Sigmoid colon (tissue), 7 donors: ENCODE results near the gene PLEKHA6. TPM values are rescaled to one million over a fixed set of nuclear protein-coding genes. Genes with fewer than 3 reads are reported as not detected.

Experiments
- DNase-seq: peaks from one replicate; pipeline ENCODE4 v3.0.0-alpha.2; 2019
- H3K27ac ChIP-seq, 4 donors: fragments of 200-600 bp; sonication (generic); one replicate each; pipeline ENCODE4 v1.5.1; 2016 to 2019; ENCODE audit warnings: mild to moderate bottlenecking in 1 of 4
- H3K27me3 ChIP-seq, 3 donors: fragments of 200-600 bp; sonication (generic); one replicate each; pipeline ENCODE4 v1.5.1; 2019; ENCODE audit warnings: mild to moderate bottlenecking in 1 of 3
- H3K36me3 ChIP-seq, 4 donors: fragments of 200-600 bp; sonication (generic); one replicate each; pipeline ENCODE4 v1.5.1; 2016 to 2019
- H3K4me1 ChIP-seq, 4 donors: fragments of 200-600 bp; sonication (generic); one replicate each; pipeline ENCODE4 v1.5.1; 2017 to 2019
- H3K4me3 ChIP-seq, 4 donors: fragments of 200-600 bp; sonication (generic); one replicate each; pipeline ENCODE4 v1.5.1; 2017 to 2019; ENCODE audit warnings: mild to moderate bottlenecking in 2 of 4, moderate library complexity in 1 of 4
- H3K9me3 ChIP-seq, 4 donors: fragments of 200-600 bp in 3 of 4; sonication (generic) in 3 of 4; one replicate each; pipeline versions ENCODE4 v1.5.1 to v1.6.1; 2013 to 2019
- EP300 ChIP-seq, 4 donors: sonication (generic); formaldehyde crosslinking; IDR thresholded peaks; one replicate each; pipeline ENCODE4 v1.6.1; 2017; ENCODE audit warnings: antibody characterized with exemption in 4 of 4
- POLR2A ChIP-seq, 2 donors: fragments of 450-650 bp; IDR thresholded peaks; one replicate each; pipeline ENCODE4 v1.6.1; 2016; ENCODE audit warnings: antibody characterized with exemption in 2 of 2, mild to moderate bottlenecking in 2 of 2, moderate library complexity in 2 of 2
- POLR2AphosphoS5 ChIP-seq, 4 donors: sonication (generic); formaldehyde crosslinking; IDR thresholded peaks; one replicate each; pipeline ENCODE4 v1.6.1; 2017; ENCODE audit warnings: antibody characterized with exemption in 4 of 4
- WGBS, 2 donors: extraction: QIAGEN DNeasy Blood & Tissue Kit; methylation state at CpG; one replicate each; pipeline ENCODE4 v1.1.7; 2013; 5-methylcytosine and 5-hydroxymethylcytosine counted together
- intact Hi-C: fragments of 100-400 bp; cut with DNase I; formaldehyde crosslinking; loops from one replicate; pipeline ENCODE4 v1.15.1; 2023
- polyA plus RNA-seq, 3 donors: library from polyadenylated mRNA; stranded (reverse); fragments of 200-250 nt; gene quantifications; one replicate each; pipeline ENCODE4 v1.2.3, GENCODE V29; 2013
- total RNA-seq, 4 donors: library from RNA; depleted of rRNA; stranded (reverse); fragments of >200 nt; gene quantifications; one replicate each; pipeline ENCODE4 v1.1.0, GENCODE V29; 2016
- TF ChIP-seq, protein P1 (sequence below), 4 experiments: fragments of 450-650 bp in 3 of 4; fragments of 200-600 bp in 1 of 4; IDR thresholded peaks; one replicate each; pipeline ENCODE4 v1.5.1; 2016 to 2019; ENCODE audit warnings: antibody characterized with exemption in 4 of 4, mild to moderate bottlenecking in 3 of 4, moderate library complexity in 2 of 4
- donor health status: healthy with polysubstance abuse.
- donor health status: Bipolar disorder and iron deficiency.
- donor health status: healthy.

The PLEKHA6 gene
- total and polyA plus RNA-seq, 7 donors, result 5.6 to 58.7 (median 15.0) TPM

- WGBS, 2 donors, result 48 to 75% methylated on average over 10 of the region's 10 CpGs
- Histone ChIP-seq H3K27me3 (no peaks in the 10 kb centered on the region), H3K36me3 (no peaks in the 10 kb centered on the region), H3K27ac (no peak overlapping the region), H3K4me3 (no peak overlapping the region), H3K9me3 (no peaks in the 10 kb centered on the region), H3K4me1 (no peaks in the 10 kb centered on the region)
- TF ChIP-seq EP300 (IDR thresholded peaks at IDR 0.05) (no peak), POLR2AphosphoS5 (IDR thresholded peaks at IDR 0.05) (no peak), POLR2A (IDR thresholded peaks at IDR 0.05) (no peak)
- TF ChIP-seq, protein P1, sequence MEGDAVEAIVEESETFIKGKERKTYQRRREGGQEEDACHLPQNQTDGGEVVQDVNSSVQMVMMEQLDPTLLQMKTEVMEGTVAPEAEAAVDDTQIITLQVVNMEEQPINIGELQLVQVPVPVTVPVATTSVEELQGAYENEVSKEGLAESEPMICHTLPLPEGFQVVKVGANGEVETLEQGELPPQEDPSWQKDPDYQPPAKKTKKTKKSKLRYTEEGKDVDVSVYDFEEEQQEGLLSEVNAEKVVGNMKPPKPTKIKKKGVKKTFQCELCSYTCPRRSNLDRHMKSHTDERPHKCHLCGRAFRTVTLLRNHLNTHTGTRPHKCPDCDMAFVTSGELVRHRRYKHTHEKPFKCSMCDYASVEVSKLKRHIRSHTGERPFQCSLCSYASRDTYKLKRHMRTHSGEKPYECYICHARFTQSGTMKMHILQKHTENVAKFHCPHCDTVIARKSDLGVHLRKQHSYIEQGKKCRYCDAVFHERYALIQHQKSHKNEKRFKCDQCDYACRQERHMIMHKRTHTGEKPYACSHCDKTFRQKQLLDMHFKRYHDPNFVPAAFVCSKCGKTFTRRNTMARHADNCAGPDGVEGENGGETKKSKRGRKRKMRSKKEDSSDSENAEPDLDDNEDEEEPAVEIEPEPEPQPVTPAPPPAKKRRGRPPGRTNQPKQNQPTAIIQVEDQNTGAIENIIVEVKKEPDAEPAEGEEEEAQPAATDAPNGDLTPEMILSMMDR (IDR thresholded peaks at IDR 0.05), result no peak
- intact Hi-C loops, result no loop called here
- no peak for DNase-seq
These were observed 32.4 kb downstream of the PLEKHA6 start for GRCh38 chr1:204327359-204327758.

DNA sequence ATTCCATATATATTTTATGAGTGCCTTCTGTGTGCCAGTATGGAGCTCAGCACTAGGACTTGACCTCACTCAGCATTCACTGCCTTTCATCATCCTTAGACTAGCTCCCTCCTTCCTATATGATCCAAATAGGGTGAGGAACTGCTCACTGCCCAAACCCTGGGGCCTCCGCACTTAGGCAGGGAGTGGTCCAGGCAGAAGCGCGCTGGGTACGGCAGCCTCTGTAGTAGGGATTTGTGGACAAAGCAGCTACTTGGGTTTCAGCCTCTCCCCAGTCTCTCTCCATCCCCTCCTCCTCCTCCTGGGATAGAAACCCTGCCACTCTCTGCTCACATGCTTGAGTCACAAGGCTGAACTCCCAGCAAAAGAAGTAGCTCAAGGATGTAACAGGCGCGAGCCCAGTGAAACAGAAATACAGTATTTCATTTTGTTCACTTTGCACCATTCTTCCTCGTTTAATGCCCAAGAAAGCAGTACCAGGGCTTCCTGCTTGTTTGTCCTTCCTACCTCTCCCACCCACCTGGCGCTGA is 32.9 kb downstream of the PLEKHA6 start:
- TF ChIP-seq, protein P1 (IDR thresholded peaks at IDR 0.05), result no peak
- no peak for TF ChIP-seq POLR2AphosphoS5 (IDR thresholded peaks at IDR 0.05)
- TF ChIP-seq EP300 (IDR thresholded peaks at IDR 0.05), result no peak
- no peak for TF ChIP-seq POLR2A (IDR thresholded peaks at IDR 0.05)
- no peak overlapping the region for H3K27ac ChIP-seq
- 87 to 88% methylated on average over 8 of the region's 8 CpGs for WGBS, 2 donors
- peaks cover 0 to 3% (median under 1%) of the 10 kb centered on the region in 4 donors for H3K4me1 ChIP-seq
- H3K27me3 ChIP-seq, result no peaks in the 10 kb centered on the region
- intact Hi-C loops, result no loop called here
- no peak for DNase-seq
- H3K4me3 ChIP-seq, result no peak overlapping the region
- no peaks in the 10 kb centered on the region for H3K9me3 ChIP-seq
- no peaks in the 10 kb centered on the region for H3K36me3 ChIP-seq

DNA sequence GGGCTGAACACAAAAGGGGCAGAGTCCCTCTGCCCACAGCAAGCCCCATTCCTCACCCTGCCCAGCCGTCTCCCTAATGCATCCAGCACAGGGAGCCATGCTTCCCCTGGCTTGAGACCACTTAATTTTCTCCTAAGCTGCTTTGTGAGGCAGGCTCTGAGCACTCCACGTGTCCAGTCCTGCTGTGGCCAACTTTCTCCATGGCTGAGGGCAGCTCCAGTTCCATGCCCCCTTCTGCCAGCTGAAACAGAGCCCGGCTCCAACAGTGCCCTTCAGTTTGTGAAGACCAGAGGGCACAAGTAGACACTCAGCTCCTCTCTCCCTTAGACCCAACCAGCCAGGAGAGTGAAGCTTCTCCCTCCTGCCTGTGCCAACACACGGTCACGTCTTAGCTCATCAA is 33.8 kb downstream of the PLEKHA6 start:
- TF ChIP-seq POLR2A (IDR thresholded peaks at IDR 0.05), result no peak
- no peak for TF ChIP-seq POLR2AphosphoS5 (IDR thresholded peaks at IDR 0.05)
- TF ChIP-seq EP300 (IDR thresholded peaks at IDR 0.05), result no peak
- TF ChIP-seq, protein P1 (IDR thresholded peaks at IDR 0.05), result no peak
- DNase-seq, result no peak
- WGBS, 2 donors, result 89 to 92% methylated on average over 5 of the region's 5 CpGs

DNA sequence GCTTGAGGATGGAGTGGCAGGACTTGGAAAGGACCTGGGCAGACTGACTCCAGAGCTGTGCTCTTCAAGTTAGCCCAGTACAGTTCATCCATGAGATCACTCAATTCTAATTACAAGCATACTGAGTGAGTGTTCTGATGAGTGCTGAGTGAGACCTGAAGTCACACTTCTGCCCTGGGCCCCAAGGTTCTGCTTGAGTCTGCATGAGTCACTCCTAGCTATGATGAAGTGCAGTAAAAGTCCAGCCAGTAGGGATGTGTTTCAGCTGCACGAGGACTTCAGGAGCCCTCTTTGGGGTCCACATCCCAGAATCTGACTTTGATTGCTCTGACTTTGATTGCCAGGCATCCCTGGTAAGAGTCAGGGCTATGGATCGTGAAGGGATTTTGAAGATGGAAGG is 35.8 kb downstream of the PLEKHA6 start:
- 9 to 67% methylated on average over 2 of the region's 2 CpGs for WGBS, 2 donors
- DNase-seq, result no peak
- TF ChIP-seq POLR2AphosphoS5 (IDR thresholded peaks at IDR 0.05) (no peak), EP300 (IDR thresholded peaks at IDR 0.05) (no peak), POLR2A (IDR thresholded peaks at IDR 0.05) (no peak)
- TF ChIP-seq, protein P1 (IDR thresholded peaks at IDR 0.05), result no peak
- no peaks in the 10 kb centered on the region for H3K9me3 ChIP-seq
- H3K4me3 ChIP-seq, result no peak overlapping the region
- H3K4me1 ChIP-seq, result peaks cover 0 to 24% (median 15%) of the 10 kb centered on the region in 4 donors
- intact Hi-C loops, result no loop called here
- no peaks in the 10 kb centered on the region for H3K27me3 ChIP-seq
- H3K27ac ChIP-seq, result no peak overlapping the region
- no peaks in the 10 kb centered on the region for H3K36me3 ChIP-seq

More for the DNA sequence above, 33.8 kb downstream of the PLEKHA6 start:
- peaks cover 0 to 8% (median 3%) of the 10 kb centered on the region in 4 donors for H3K4me1 ChIP-seq
- H3K27ac ChIP-seq, result no peak overlapping the region
- H3K4me3 ChIP-seq, result no peak overlapping the region
- no peaks in the 10 kb centered on the region for H3K9me3 ChIP-seq
- intact Hi-C loops, result no loop called here
- no peaks in the 10 kb centered on the region for H3K36me3 ChIP-seq
- H3K27me3 ChIP-seq, result no peaks in the 10 kb centered on the region

- intact Hi-C loops, result no loop called here
- peaks cover 0 to 24% (median 15%) of the 10 kb centered on the region in 4 donors for H3K4me1 ChIP-seq
- H3K4me3 ChIP-seq, result no peak overlapping the region
- TF ChIP-seq POLR2AphosphoS5 (IDR thresholded peaks at IDR 0.05), result no peak
- TF ChIP-seq, protein P1 (IDR thresholded peaks at IDR 0.05), result no peak
- TF ChIP-seq POLR2A (IDR thresholded peaks at IDR 0.05), result no peak
- TF ChIP-seq EP300 (IDR thresholded peaks at IDR 0.05), result no peak
- WGBS, 2 donors, result 73 to 81% methylated on average over 8 of the region's 8 CpGs
- H3K27ac ChIP-seq, result no peak overlapping the region
- H3K36me3 ChIP-seq, result no peaks in the 10 kb centered on the region
- DNase-seq, result no peak
- H3K9me3 ChIP-seq, result no peaks in the 10 kb centered on the region
- H3K27me3 ChIP-seq, result no peaks in the 10 kb centered on the region
These were observed 37.3 kb downstream of the PLEKHA6 start for GRCh38 chr1:204322339-204322868.
